ENCODE data around the gene TRIM15.

DNA sequence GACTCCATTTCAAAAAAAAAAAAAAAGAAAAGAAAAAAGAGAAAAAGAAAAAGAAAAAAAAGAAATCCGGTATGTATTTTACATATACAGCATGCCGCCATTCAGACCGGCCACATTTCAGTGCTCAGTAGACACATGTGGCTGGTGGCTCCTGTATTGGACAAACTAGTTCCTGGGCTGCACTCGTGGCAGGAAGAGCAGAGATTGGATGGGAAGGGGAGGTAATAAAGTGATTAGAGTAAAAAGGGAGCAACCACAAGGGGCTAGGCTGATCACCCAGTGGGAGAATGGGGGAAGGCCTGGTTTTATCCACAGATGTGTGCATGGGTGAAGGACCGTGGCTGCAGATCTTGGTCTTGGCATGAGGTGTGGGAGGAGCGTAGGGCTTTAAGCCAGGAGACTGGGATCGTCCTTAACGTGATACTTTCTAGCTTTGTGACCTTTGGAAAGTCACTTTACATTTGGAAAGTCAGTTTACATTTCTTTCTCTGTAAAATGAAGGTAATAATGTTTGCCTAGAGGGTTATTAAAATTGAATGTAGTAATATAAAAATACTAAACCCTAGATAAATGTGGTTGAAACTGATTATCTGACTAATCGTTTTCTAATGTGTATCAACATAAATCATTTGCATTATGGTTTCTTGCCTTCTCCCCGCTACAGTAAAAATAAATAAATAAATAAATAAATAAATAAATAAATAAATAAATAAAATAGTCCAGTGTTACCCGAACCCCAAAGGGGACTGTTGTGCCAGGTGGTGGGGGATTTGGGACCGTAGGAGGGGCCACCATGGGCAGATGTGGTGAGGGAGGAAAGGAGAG, 869 bp upstream of the TRIM15 start:
- TF ChIP-seq, protein P1, sequence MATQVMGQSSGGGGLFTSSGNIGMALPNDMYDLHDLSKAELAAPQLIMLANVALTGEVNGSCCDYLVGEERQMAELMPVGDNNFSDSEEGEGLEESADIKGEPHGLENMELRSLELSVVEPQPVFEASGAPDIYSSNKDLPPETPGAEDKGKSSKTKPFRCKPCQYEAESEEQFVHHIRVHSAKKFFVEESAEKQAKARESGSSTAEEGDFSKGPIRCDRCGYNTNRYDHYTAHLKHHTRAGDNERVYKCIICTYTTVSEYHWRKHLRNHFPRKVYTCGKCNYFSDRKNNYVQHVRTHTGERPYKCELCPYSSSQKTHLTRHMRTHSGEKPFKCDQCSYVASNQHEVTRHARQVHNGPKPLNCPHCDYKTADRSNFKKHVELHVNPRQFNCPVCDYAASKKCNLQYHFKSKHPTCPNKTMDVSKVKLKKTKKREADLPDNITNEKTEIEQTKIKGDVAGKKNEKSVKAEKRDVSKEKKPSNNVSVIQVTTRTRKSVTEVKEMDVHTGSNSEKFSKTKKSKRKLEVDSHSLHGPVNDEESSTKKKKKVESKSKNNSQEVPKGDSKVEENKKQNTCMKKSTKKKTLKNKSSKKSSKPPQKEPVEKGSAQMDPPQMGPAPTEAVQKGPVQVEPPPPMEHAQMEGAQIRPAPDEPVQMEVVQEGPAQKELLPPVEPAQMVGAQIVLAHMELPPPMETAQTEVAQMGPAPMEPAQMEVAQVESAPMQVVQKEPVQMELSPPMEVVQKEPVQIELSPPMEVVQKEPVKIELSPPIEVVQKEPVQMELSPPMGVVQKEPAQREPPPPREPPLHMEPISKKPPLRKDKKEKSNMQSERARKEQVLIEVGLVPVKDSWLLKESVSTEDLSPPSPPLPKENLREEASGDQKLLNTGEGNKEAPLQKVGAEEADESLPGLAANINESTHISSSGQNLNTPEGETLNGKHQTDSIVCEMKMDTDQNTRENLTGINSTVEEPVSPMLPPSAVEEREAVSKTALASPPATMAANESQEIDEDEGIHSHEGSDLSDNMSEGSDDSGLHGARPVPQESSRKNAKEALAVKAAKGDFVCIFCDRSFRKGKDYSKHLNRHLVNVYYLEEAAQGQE (IDR thresholded peaks at IDR 0.05; ENCODE audit: insufficient read depth in 1 of 2, low read depth in 2 of 2, low read length in 2 of 2): no peak
- no peak for TF ChIP-seq SIN3A (IDR thresholded peaks at IDR 0.05; ENCODE audit: borderline replicate concordance, insufficient read depth, low read length)
- no peak for TF ChIP-seq POLR2AphosphoS5 (IDR thresholded peaks at IDR 0.05; ENCODE audit: low read depth, low read length)
